ENCODE results near the gene CFAP299.
"Not testable (repeated sequence)": the region's sequence is repeated elsewhere in the genome, so short reads cannot be mapped to it uniquely, and the experiment has no call there.

Gene CFAP299

GRCh38 chr4:80732010-80732409 is 396.5 kb downstream of the CFAP299 start:
- no peak overlapping the region for H3K4me3 ChIP-seq (ENCODE audit: low read length)
- no peak for DNase-seq (ENCODE audit: low read depth, low spot score)

GRCh38 chr4:80740375-80740774 is 404.8 kb downstream of the CFAP299 start:
- DNase-seq (ENCODE audit: low read depth, low spot score) = no peak
- no peak overlapping the region for H3K4me3 ChIP-seq (ENCODE audit: low read length)

GRCh38 chr4:80749558-80749957 is 414.0 kb downstream of the CFAP299 start:
- H3K4me3 ChIP-seq (ENCODE audit: low read length); DNase-seq (ENCODE audit: low read depth, low spot score): not testable (repeated sequence)

GRCh38 chr4:80751200-80751599 is 415.7 kb downstream of the CFAP299 start:
- no peak for DNase-seq (ENCODE audit: low read depth, low spot score)
- no peak overlapping the region for H3K4me3 ChIP-seq (ENCODE audit: low read length)

- H3K4me3 ChIP-seq (ENCODE audit: low read length) = no peak overlapping the region
- DNase-seq (ENCODE audit: low read depth, low spot score) = no peak
Measured at GRCh38 chr4:80767944-80768343, 432.4 kb downstream of the CFAP299 start.

GRCh38 chr4:80776168-80776567 is 440.6 kb downstream of the CFAP299 start:
- DNase-seq (ENCODE audit: low read depth, low spot score) = no peak
- H3K4me3 ChIP-seq (ENCODE audit: low read length) = no peak overlapping the region

GRCh38 chr4:80781431-80781830 is 445.9 kb downstream of the CFAP299 start:
- no peak overlapping the region for H3K4me3 ChIP-seq (ENCODE audit: low read length)
- DNase-seq (ENCODE audit: low read depth, low spot score) = no peak

- no peak overlapping the region for H3K4me3 ChIP-seq (ENCODE audit: low read length)
Measured at GRCh38 chr4:80787306-80787705, 451.8 kb downstream of the CFAP299 start.

GRCh38 chr4:80788798-80789197 is 453.3 kb downstream of the CFAP299 start:
- no peak for DNase-seq (ENCODE audit: low read depth, low spot score)
- no peak overlapping the region for H3K4me3 ChIP-seq (ENCODE audit: low read length)

More at GRCh38 chr4:80787306-80787705, 451.8 kb downstream of the CFAP299 start:
- no peak for DNase-seq (ENCODE audit: low read depth, low spot score)

- no peak for DNase-seq (ENCODE audit: low read depth, low spot score)
Measured at GRCh38 chr4:80790152-80790551, 454.6 kb downstream of the CFAP299 start.

GRCh38 chr4:80793660-80794059 is 458.1 kb downstream of the CFAP299 start:
- DNase-seq (ENCODE audit: low read depth, low spot score); H3K4me3 ChIP-seq (ENCODE audit: low read length): not testable (repeated sequence)

More at GRCh38 chr4:80790152-80790551, 454.6 kb downstream of the CFAP299 start:
- no peak overlapping the region for H3K4me3 ChIP-seq (ENCODE audit: low read length)

- H3K4me3 ChIP-seq (ENCODE audit: low read length) = no peak overlapping the region
- no peak for DNase-seq (ENCODE audit: low read depth, low spot score)
Measured at GRCh38 chr4:80798082-80798481, 462.6 kb downstream of the CFAP299 start.

- DNase-seq (ENCODE audit: low read depth, low spot score); H3K4me3 ChIP-seq (ENCODE audit: low read length): not testable (repeated sequence)
Measured at GRCh38 chr4:80800719-80801118, 465.2 kb downstream of the CFAP299 start.

- DNase-seq (ENCODE audit: low read depth, low spot score) = no peak
Measured at GRCh38 chr4:80803337-80803736, 467.8 kb downstream of the CFAP299 start.

GRCh38 chr4:80806472-80806871 is 470.9 kb downstream of the CFAP299 start:
- no peak for DNase-seq (ENCODE audit: low read depth, low spot score)
- H3K4me3 ChIP-seq (ENCODE audit: low read length) = no peak overlapping the region

More at GRCh38 chr4:80803337-80803736, 467.8 kb downstream of the CFAP299 start:
- no peak overlapping the region for H3K4me3 ChIP-seq (ENCODE audit: low read length)

- no peak for DNase-seq (ENCODE audit: low read depth, low spot score)
- H3K4me3 ChIP-seq (ENCODE audit: low read length) = no peak overlapping the region
Measured at GRCh38 chr4:80809039-80809729, 473.7 kb downstream of the CFAP299 start.

- DNase-seq (ENCODE audit: low read depth, low spot score) = no peak
- H3K4me3 ChIP-seq (ENCODE audit: low read length) = no peak overlapping the region
Measured at GRCh38 chr4:80811406-80811805, 475.9 kb downstream of the CFAP299 start.

- no peak overlapping the region for H3K4me3 ChIP-seq (ENCODE audit: low read length)
- no peak for DNase-seq (ENCODE audit: low read depth, low spot score)
Measured at GRCh38 chr4:80812145-80812544, 476.6 kb downstream of the CFAP299 start.

- H3K4me3 ChIP-seq (ENCODE audit: low read length) = no peak overlapping the region
- no peak for DNase-seq (ENCODE audit: low read depth, low spot score)
Measured at GRCh38 chr4:80814266-80814665, 478.7 kb downstream of the CFAP299 start.

- no peak overlapping the region for H3K4me3 ChIP-seq (ENCODE audit: low read length)
- no peak for DNase-seq (ENCODE audit: low read depth, low spot score)
Measured at GRCh38 chr4:80831383-80832361, 496.1 kb downstream of the CFAP299 start.

All from Jurkat, Clone E6-1 (cell line).